SK-N-SH (cell line): ENCODE results near the gene PPP2CA. TPM values are rescaled to one million over a fixed set of nuclear protein-coding genes. Genes with fewer than 3 reads are reported as not detected.
A peak's percentile ranks its signal among the peaks of the same experiment; 100 is the strongest.

Source experiments
- CTCF ChIA-PET: fragments of 300-600, 350-600 bp; formaldehyde crosslinking; extraction: SDS; loops from one replicate; lab custom pipeline; 2021; lab: Yijun Ruan, JAX
- POLR2A ChIA-PET: fragments of 350-600 bp; sonication (Branson Sonifier 250); formaldehyde crosslinking; extraction: SDS; loops from one replicate; lab custom pipeline; 2020; ENCODE audit warnings: antibody characterized with exemption, inconsistent platforms; lab: Yijun Ruan, JAX
- DNase-seq: peaks from one replicate; pipeline ENCODE4 v3.0.0; 2012
- H2AFZ ChIP-seq: fragments of 200-600 bp; sonication (generic); 2 replicates; pipeline ENCODE4 v1.8.1; 2016; ENCODE audit warnings: antibody characterized with exemption, mild to moderate bottlenecking, low read depth
- H3F3A ChIP-seq: fragments of 200-600 bp; sonication (generic); replicated peaks from 2 replicates; pipeline ENCODE3; 2016; ENCODE audit warnings: antibody characterized with exemption, mild to moderate bottlenecking; ENCODE audit not compliant: insufficient read depth
- H3K27ac ChIP-seq, 2 experiments: fragments of 200-500 bp in 1 of 2; fragments of 200-600 bp in 1 of 2; sonication (Bioruptor generic) in 1 of 2; sonication (generic), shearing (Covaris generic) in 1 of 2; 2 replicates each; pipeline versions ENCODE4 v1.5.1 to v1.6.1; 2014 to 2016; ENCODE audit warnings: low read depth in 2 of 2, inconsistent platforms in 1 of 2, low read length in 1 of 2, mild to moderate bottlenecking in 1 of 2, mixed read lengths in 1 of 2
- H3K27me3 ChIP-seq: fragments of 200-600 bp; sonication (generic), shearing (Covaris generic); 2 replicates; pipeline ENCODE4 v1.6.1; 2016; ENCODE audit warnings: mixed run types; ENCODE audit not compliant: insufficient read depth
- H3K36me3 ChIP-seq, 2 experiments: fragments of 200-500 bp in 1 of 2; fragments of 200-600 bp in 1 of 2; sonication (Bioruptor generic) in 1 of 2; sonication (generic) in 1 of 2; replicated peaks in 1 of 2; 2 replicates each; pipeline versions ENCODE3 to v1.5.1; 2014 to 2016; ENCODE audit warnings: low read length in 1 of 2, mild to moderate bottlenecking in 1 of 2; ENCODE audit not compliant: insufficient read depth in 2 of 2, control insufficient read depth in 1 of 2
- H3K4me1 ChIP-seq, 2 experiments: fragments of 200-500 bp in 1 of 2; fragments of 200-600 bp in 1 of 2; sonication (Bioruptor generic) in 1 of 2; sonication (generic), shearing (Covaris generic) in 1 of 2; 2 replicates each; pipeline versions ENCODE4 v1.5.1 to v1.6.1; 2014 to 2016; ENCODE audit warnings: low read depth in 1 of 2, low read length in 1 of 2, mixed run types in 1 of 2; ENCODE audit not compliant: insufficient read depth in 2 of 2, control insufficient read depth in 1 of 2
- H3K4me2 ChIP-seq: fragments of 200-600 bp; sonication (generic), shearing (Covaris generic); 2 replicates; pipeline ENCODE4 v1.6.1; 2017; ENCODE audit warnings: mixed run types
- H3K4me3 ChIP-seq, 2 experiments: fragments of 200-500 bp in 1 of 2; fragments of 200-600 bp in 1 of 2; sonication (Bioruptor generic) in 1 of 2; sonication (generic), shearing (Covaris generic) in 1 of 2; 2 replicates each; pipeline versions ENCODE4 v1.5.1 to v1.8.1; 2014 to 2016; ENCODE audit warnings: low read depth in 2 of 2, inconsistent platforms in 1 of 2, low read length in 1 of 2, mild to moderate bottlenecking in 1 of 2, mixed read lengths in 1 of 2, moderate library complexity in 1 of 2
- H3K79me2 ChIP-seq: fragments of 200-600 bp; sonication (generic); 2 replicates; pipeline ENCODE4 v1.8.1; 2017; ENCODE audit warnings: mild to moderate bottlenecking; ENCODE audit not compliant: insufficient read depth
- H3K9ac ChIP-seq: fragments of 200-600 bp; sonication (generic); 2 replicates; pipeline ENCODE4 v1.6.1; 2017; ENCODE audit warnings: mixed run types
- H3K9me2 ChIP-seq: fragments of 200-600 bp; sonication (generic); 2 replicates; pipeline ENCODE4 v1.6.1; 2017; ENCODE audit warnings: mixed run types
- H3K9me3 ChIP-seq: fragments of 200-600 bp; sonication (generic); 2 replicates; pipeline ENCODE4 v1.6.1; 2017; ENCODE audit warnings: mixed run types, mild to moderate bottlenecking, moderate library complexity
- H4K20me1 ChIP-seq: fragments of 200-600 bp; sonication (generic); 2 replicates; pipeline ENCODE4 v1.6.1; 2017; ENCODE audit warnings: mild to moderate bottlenecking, mixed run types; ENCODE audit not compliant: insufficient read depth
- CTCF ChIP-seq: fragments of 200-600 bp; sonication (generic); IDR thresholded peaks from 2 replicates; pipeline ENCODE4 v1.6.1; 2017; ENCODE audit warnings: antibody characterized with exemption, mild to moderate bottlenecking, moderate library complexity
- ELF1 ChIP-seq: IDR thresholded peaks from 2 replicates; pipeline ENCODE4 v1.4.0; 2012
- FOSL2 ChIP-seq: IDR thresholded peaks from 2 replicates; pipeline ENCODE4 v1.4.0; 2012; ENCODE audit warnings: low read depth, mild to moderate bottlenecking, moderate library complexity, borderline replicate concordance
- FOXM1 ChIP-seq: IDR thresholded peaks from 2 replicates; pipeline ENCODE4 v1.4.0; 2012; ENCODE audit warnings: low read depth, mild to moderate bottlenecking
- IRF3 ChIP-seq: fragments of 150-350 bp; IDR thresholded peaks from 2 replicates; pipeline ENCODE4 v1.6.1; 2016; ENCODE audit warnings: mild to moderate bottlenecking, low read depth, low read length
- JUND ChIP-seq: IDR thresholded peaks from 2 replicates; pipeline ENCODE4 v1.4.0; 2012
- MAX ChIP-seq: IDR thresholded peaks from 2 replicates; pipeline ENCODE4 v1.4.0; 2012; ENCODE audit warnings: low read depth
- MEF2A ChIP-seq: IDR thresholded peaks from 2 replicates; pipeline ENCODE4 v1.4.0; 2012; ENCODE audit warnings: low read depth, borderline replicate concordance
- PBX3 ChIP-seq: IDR thresholded peaks from 2 replicates; pipeline ENCODE4; 2012
- RAD21 ChIP-seq: IDR thresholded peaks from 2 replicates; pipeline ENCODE4 v1.6.1; 2012; ENCODE audit warnings: mild to moderate bottlenecking, low read length
- REST ChIP-seq: IDR thresholded peaks from 2 replicates; pipeline ENCODE4 v1.6.1; 2012; ENCODE audit warnings: mild to moderate bottlenecking, low read depth, low read length, moderate library complexity
- TCF12 ChIP-seq: IDR thresholded peaks from 2 replicates; pipeline ENCODE4 v1.4.0; 2012
- USF1 ChIP-seq: IDR thresholded peaks from 2 replicates; pipeline ENCODE4 v1.4.0; 2012; ENCODE audit warnings: low read depth, borderline replicate concordance
- WGBS: methylation state at CpG from one replicate; pipeline ENCODE4 v1.1.6; 2017; ENCODE audit warnings: low lambda C conversion rate; 5-methylcytosine and 5-hydroxymethylcytosine counted together
- polyA plus RNA-seq, 3 experiments: library from polyadenylated mRNA; depleted of rRNA; stranded (reverse); fragments of >200 nt; gene quantifications; 2 replicates each; pipeline ENCODE4 v1.2.3, GENCODE V29; 2012

The PPP2CA gene
- polyA plus RNA-seq, 1 of the 3 experiments (the other 2 are of a cell fraction), result 146 TPM

- TF ChIP-seq CTCF, result no peak
- no peak for TF ChIP-seq FOSL2
- TF ChIP-seq REST, result no peak
- TF ChIP-seq MEF2A, result no peak
Measured at GRCh38 chr5:134248256-134248655, 22.4 kb upstream of the PPP2CA start (continued).

GRCh38 chr5:134247428-134248224, 21.8 kb upstream of the PPP2CA start:
- Histone ChIP-seq H4K20me1 (no peaks in the 10 kb centered on the region), H3K79me2 (no peaks in the 10 kb centered on the region), H3K9me3 (no peaks in the 10 kb centered on the region), H3K4me3 (no peak overlapping the region), H3K4me2 (0 out of 2 replicates have a peak overlapping the region, but pooled peaks have one; percentile 18), H2AFZ (no peak overlapping the region), H3K27me3 (no peaks in the 10 kb centered on the region), H3K27ac (peak overlapping the region in 1 of 2 experiments; percentile 59; a peak in 2 of 4 replicates), H3K9me2 (no peaks in the 10 kb centered on the region), H3K36me3 (no peaks in the 10 kb centered on the region), H3K4me1 (peaks cover 0 to 8% of the 10 kb centered on the region in 2 experiments; a peak in 2 of 4 replicates), H3F3A (peaks cover 8% of the 10 kb centered on the region), H3K9ac (no peak overlapping the region)
- POLR2A ChIA-PET, result no interaction called here
- DNase-seq, result no peak
- CTCF ChIA-PET, result interaction anchor here (0.8 to 1.6 kb wide), 4 partner anchors 11 to 208 kb away, joined by 3 to 4 read pairs (median 4); no protein-coding TSS in a partner anchor
- TF ChIP-seq MAX (no peak), MEF2A (no peak), USF1 (no peak), PBX3 (0 out of 2 replicates have a peak, but pooled peaks have one; percentile 3), REST (no peak), RAD21 (no peak), JUND (peak; percentile 80), FOXM1 (no peak), ELF1 (no peak), TCF12 (no peak), IRF3 (no peak), FOSL2 (peak; percentile 89)
- TF ChIP-seq, all 33 proteins: peak for 3
- 62% methylated on average over 6 of the region's 6 CpGs for WGBS
